WTC11 (cell line): ENCODE measurements around the gene SH3D19. TPM values are rescaled to one million over a fixed set of nuclear protein-coding genes. Genes with fewer than 3 reads are reported as not detected.

Source experiments
- ATAC-seq: fragments of 200-7000 bp; cut with Tn5 transposase; 2 replicates; pipeline ENCODE4 v1.10.0; 2021; ENCODE audit warnings: mild to moderate bottlenecking, moderate library complexity
- CTCF ChIA-PET: fragments of 300-600 bp; sonication (Branson Sonifier 250); formaldehyde crosslinking; loops from one replicate; lab custom pipeline; 2021; ENCODE audit warnings: antibody characterized with exemption; lab: Charles Lee
- POLR2A ChIA-PET: fragments of 350-600 bp; sonication (Branson Sonifier 250); formaldehyde crosslinking; loops from one replicate; lab custom pipeline; 2021; ENCODE audit warnings: antibody characterized with exemption; lab: Charles Lee
- DNase-seq: peaks from one replicate; pipeline ENCODE4 v3.0.0; 2021; ENCODE audit warnings: low spot score
- H3K27ac Mint-ChIP-seq: 2 replicates; pipeline ENCODE4 v1.8.0; 2021; ENCODE audit warnings: mixed read lengths
- H3K27me3 Mint-ChIP-seq: 2 replicates; pipeline ENCODE4 v1.8.0; 2021; ENCODE audit warnings: low read depth, mild to moderate bottlenecking, moderate library complexity, mixed read lengths
- H3K36me3 Mint-ChIP-seq: 2 replicates; pipeline ENCODE4 v1.8.0; 2021; ENCODE audit warnings: mixed read lengths
- H3K4me1 Mint-ChIP-seq: 2 replicates; pipeline ENCODE4 v1.8.0; 2022; ENCODE audit warnings: mixed read lengths
- H3K4me3 Mint-ChIP-seq: 2 replicates; pipeline ENCODE4 v1.8.0; 2021; ENCODE audit warnings: mild to moderate bottlenecking, moderate library complexity, mixed read lengths
- H3K9me3 Mint-ChIP-seq: 2 replicates; pipeline ENCODE4 v1.8.0; 2021; ENCODE audit warnings: mixed read lengths
- AR ChIP-seq: fragments of 250-450 bp; sonication (Bioruptor Pico); IDR thresholded peaks from 2 replicates; pipeline ENCODE4 v1.9.0; 2021; ENCODE audit warnings: mild to moderate bottlenecking
- E2F4 ChIP-seq: sonication (generic); formaldehyde crosslinking; IDR thresholded peaks from 2 replicates; pipeline ENCODE4 v1.8.1; 2022; ENCODE audit warnings: low read depth, mild to moderate bottlenecking, moderate library complexity, missing genetic modification reagents, borderline replicate concordance
- EMX1 ChIP-seq: fragments of 250-450 bp; sonication (Bioruptor Pico); IDR thresholded peaks from 2 replicates; pipeline ENCODE4 v1.8.0; 2021; ENCODE audit warnings: mild to moderate bottlenecking
- FOXP1 ChIP-seq: sonication (generic); formaldehyde crosslinking; IDR thresholded peaks from 2 replicates; pipeline ENCODE4 v1.8.0; 2022; ENCODE audit warnings: missing genetic modification reagents, mild to moderate bottlenecking, moderate library complexity, borderline replicate concordance
- HMGA2 ChIP-seq: fragments of 250-450 bp; sonication (Bioruptor Pico); IDR thresholded peaks from 2 replicates; pipeline ENCODE4 v1.4.0; 2021; ENCODE audit warnings: mild to moderate bottlenecking, moderate library complexity
- MAX ChIP-seq: sonication (generic); formaldehyde crosslinking; IDR thresholded peaks from 2 replicates; pipeline ENCODE4 v1.8.0; 2022; ENCODE audit warnings: mild to moderate bottlenecking, missing genetic modification reagents
- MLX ChIP-seq: sonication (generic); formaldehyde crosslinking; IDR thresholded peaks from 2 replicates; pipeline ENCODE4 v1.8.1; 2023; ENCODE audit warnings: mild to moderate bottlenecking, missing genetic modification reagents, moderate library complexity
- NFATC4 ChIP-seq: fragments of 250-450 bp; sonication (Bioruptor Pico); IDR thresholded peaks from 2 replicates; pipeline ENCODE4 v1.9.0; 2021; ENCODE audit warnings: mild to moderate bottlenecking
- NFE2L1 ChIP-seq: sonication (generic); formaldehyde crosslinking; IDR thresholded peaks from 2 replicates; pipeline ENCODE4 v1.8.1; 2023; ENCODE audit warnings: missing genetic modification reagents
- NFYB ChIP-seq: sonication (generic); formaldehyde crosslinking; conservative IDR thresholded peaks from 2 replicates; pipeline ENCODE4 v1.8.0; 2022; ENCODE audit warnings: low read depth, missing genetic modification reagents
- NR1H2 ChIP-seq: sonication (generic); formaldehyde crosslinking; IDR thresholded peaks from 2 replicates; pipeline ENCODE4 v1.9.0; 2021; ENCODE audit warnings: mild to moderate bottlenecking, moderate library complexity, missing genetic modification reagents
- NR2C2 ChIP-seq: sonication (generic); formaldehyde crosslinking; IDR thresholded peaks from 2 replicates; pipeline ENCODE4 v1.8.0; 2022; ENCODE audit warnings: mild to moderate bottlenecking, missing genetic modification reagents
- OVOL2 ChIP-seq: fragments of 250-450 bp; sonication (Bioruptor Pico); IDR thresholded peaks from 2 replicates; pipeline ENCODE4 v1.9.0; 2021; ENCODE audit warnings: mild to moderate bottlenecking, borderline replicate concordance
- PRDM15 ChIP-seq: sonication (generic); formaldehyde crosslinking; IDR thresholded peaks from 2 replicates; pipeline ENCODE4 v1.8.0; 2022; ENCODE audit warnings: missing genetic modification reagents
- STAT6 ChIP-seq: sonication (generic); formaldehyde crosslinking; conservative IDR thresholded peaks from 2 replicates; pipeline ENCODE4 v1.8.1; 2023; ENCODE audit warnings: mild to moderate bottlenecking, low read depth, missing genetic modification reagents, moderate library complexity
- TP53 ChIP-seq: sonication (generic); formaldehyde crosslinking; IDR thresholded peaks from 2 replicates; pipeline ENCODE4 v1.8.1; 2023; ENCODE audit warnings: mild to moderate bottlenecking, missing genetic modification reagents
- ZNF219 ChIP-seq: sonication (generic); formaldehyde crosslinking; IDR thresholded peaks from 2 replicates; pipeline ENCODE4 v1.8.0; 2023; ENCODE audit warnings: missing genetic modification reagents, mild to moderate bottlenecking, borderline replicate concordance
- ZNF263 ChIP-seq: sonication (generic); formaldehyde crosslinking; IDR thresholded peaks from 2 replicates; pipeline ENCODE4 v1.8.1; 2022; ENCODE audit warnings: low read depth, mild to moderate bottlenecking, moderate library complexity, missing genetic modification reagents
- ZNF396 ChIP-seq: fragments of 250-450 bp; sonication (Bioruptor Pico); IDR thresholded peaks from 2 replicates; pipeline ENCODE4 v1.8.0; 2021; ENCODE audit warnings: mild to moderate bottlenecking, moderate library complexity, borderline replicate concordance
- ZNF532 ChIP-seq: fragments of 250-450 bp; sonication (Bioruptor Pico); IDR thresholded peaks from 2 replicates; pipeline ENCODE4 v1.9.0; 2021; ENCODE audit warnings: mild to moderate bottlenecking, borderline replicate concordance
- total RNA-seq: library from RNA; stranded (reverse); gene quantifications from 3 replicates; pipeline ENCODE4 v1.2.3, GENCODE V29; 2021

SH3D19 gene
- total RNA-seq, 1 experiment from 2014 or later, result 41.6 TPM

- TF ChIP-seq E2F4 (CRISPR knock-in tag) (no peak), ZNF263 (CRISPR knock-in tag) (no peak), HMGA2 (CRISPR knock-in tag) (no peak), ZNF219 (CRISPR knock-in tag) (no peak), STAT6 (no peak), PRDM15 (CRISPR knock-in tag) (no peak), NFATC4 (CRISPR knock-in tag) (no peak), ZNF532 (no peak), AR (CRISPR knock-in tag) (no peak)
These were observed 210.4 kb downstream of the SH3D19 start (continued) for GRCh38 chr4:151114986-151115385.

GRCh38 chr4:151114338-151114737 lies 211.1 kb downstream of the SH3D19 start:
- ChIA-PET CTCF (no interaction called here), POLR2A (no interaction called here)
- DNase-seq, result no peak
- H3K4me3 Mint-ChIP-seq, result no peak overlapping the region
- peaks cover 6% of the 10 kb centered on the region; the same call in 1 of the 2 replicates for H3K36me3 Mint-ChIP-seq
- H3K4me1 Mint-ChIP-seq, result no peaks in the 10 kb centered on the region
- H3K9me3 Mint-ChIP-seq, result no peaks in the 10 kb centered on the region
- no peak overlapping the region for H3K27ac Mint-ChIP-seq
- no peaks in the 10 kb centered on the region for H3K27me3 Mint-ChIP-seq
- ATAC-seq, result no peak
- TF ChIP-seq NR1H2 (CRISPR knock-in tag) (no peak), MAX (CRISPR knock-in tag) (no peak), NFE2L1 (CRISPR knock-in tag) (no peak), FOXP1 (CRISPR knock-in tag) (no peak), MLX (CRISPR knock-in tag) (no peak), EMX1 (CRISPR knock-in tag) (no peak), ZNF396 (no peak), TP53 (CRISPR knock-in tag) (no peak), NR2C2 (CRISPR knock-in tag) (no peak), OVOL2 (CRISPR knock-in tag) (no peak), NFYB (CRISPR knock-in tag) (no peak)
